Neural progenitor cell (in vitro differentiated cells): ENCODE results near the gene SIX3.

ENCODE experiments used
- CTCF ChIP-seq: fragments of 200-600 bp; sonication (generic); IDR thresholded peaks from 2 replicates; pipeline ENCODE4 v1.5.1; 2017; ENCODE audit warnings: antibody characterized with exemption, mild to moderate bottlenecking
- EZH2 ChIP-seq: fragments of 200-600 bp; sonication (generic); IDR thresholded peaks from 2 replicates; pipeline ENCODE4 v1.6.1; 2017; ENCODE audit warnings: antibody characterized with exemption, mild to moderate bottlenecking, moderate library complexity

DNA sequence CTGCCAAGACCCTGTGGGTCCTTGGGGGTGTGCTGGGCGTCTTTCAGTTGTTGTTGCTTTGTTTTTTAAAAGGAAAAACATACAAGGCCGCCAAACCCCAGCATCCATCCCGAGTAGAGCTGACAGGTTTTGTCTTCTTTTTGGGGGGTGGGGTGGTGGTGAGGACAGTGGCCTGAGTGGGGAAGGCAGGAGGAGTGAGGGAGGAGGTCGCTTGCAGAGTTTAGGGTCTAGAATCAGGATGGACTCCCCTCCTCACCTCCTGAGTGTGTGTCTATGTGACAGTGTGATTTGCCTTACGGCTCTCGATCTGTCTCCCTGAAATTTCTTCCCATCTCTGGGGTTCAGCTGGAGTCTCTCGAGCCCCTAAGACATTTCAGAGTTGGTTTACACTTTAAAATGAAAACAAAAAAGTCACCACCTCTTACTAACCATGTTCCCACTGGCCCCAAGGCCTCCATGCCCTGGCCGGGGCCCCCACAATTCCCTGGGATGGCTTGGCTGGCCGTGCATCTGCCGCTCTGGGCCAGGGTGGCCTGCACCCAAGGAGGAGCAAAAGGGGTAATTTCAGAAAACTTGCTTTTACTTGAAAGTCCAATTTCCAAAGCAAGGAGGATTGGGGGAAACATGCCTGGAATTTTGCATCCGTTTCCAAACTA is 5.0 kb downstream of the SIX3 start:
- TF ChIP-seq CTCF (no peak), EZH2 (no peak)
